Endometrial microvascular endothelial cells (primary cell): ENCODE results near the gene CCL19. TPM values are rescaled to one million over a fixed set of nuclear protein-coding genes. Genes with fewer than 3 reads are reported as not detected.

Experiments
- in situ Hi-C: cut with HindIII; loops from 2 replicates; pipeline ENCODE4 v1.10.0; 2017; ENCODE audit warnings: low sequenced_read_pairs, low pct_unique_long_range_greater_than_20kb; ENCODE audit errors: inconsistent ontology term
- total RNA-seq: library from RNA; depleted of rRNA; stranded (reverse); fragments of >200 nt; gene quantifications from one replicate; pipeline ENCODE4 v1.2.3, GENCODE V29; 2015; ENCODE audit errors: inconsistent ontology term

Gene CCL19
- total RNA-seq, 1 donor from 2014 or later = not detected

GRCh38 chr9:34648673-34649072 lies 42.4 kb downstream of the CCL19 start:
- in situ Hi-C loops = no loop called here

- in situ Hi-C loops = no loop called here
Measured at GRCh38 chr9:34647651-34648050, 43.4 kb downstream of the CCL19 start.

- in situ Hi-C loops = no loop called here
Measured at GRCh38 chr9:34647084-34647403, 44.0 kb downstream of the CCL19 start.

- in situ Hi-C loops = no loop called here
Measured at GRCh38 chr9:34646211-34647083, 44.6 kb downstream of the CCL19 start, which contains the start of gene GALT. Gene GALT (plus strand): TSS chr9:34646675. CDS start chr9:34646705, 30 bp downstream.

GRCh38 chr9:34644766-34645314 lies 46.2 kb downstream of the CCL19 start:
- in situ Hi-C loops = no loop called here

GRCh38 chr9:34642679-34643078 lies 48.4 kb downstream of the CCL19 start:
- in situ Hi-C loops = no loop called here

Other genes starting within 250 kb of the CCL19 start
- gene FAM219A, start 232.7 kb downstream of the CCL19 start, total RNA-seq = 22.7 TPM
- gene DNAI1, start 232.5 kb downstream of the CCL19 start, total RNA-seq = not detected
- 0.09 TPM for gene ENHO, start 168.3 kb downstream of the CCL19 start, total RNA-seq
- not detected for gene CNTFR, start 101.6 kb downstream of the CCL19 start, total RNA-seq
- 39.7 TPM for gene RPP25L, start 79.2 kb downstream of the CCL19 start, total RNA-seq
- 101 TPM for gene DCTN3, start 70.8 kb downstream of the CCL19 start, total RNA-seq
- 0.09 TPM for gene ARID3C, start 62.2 kb downstream of the CCL19 start, total RNA-seq
- gene SIGMAR1, start 53.5 kb downstream of the CCL19 start, total RNA-seq = 163 TPM
- 20.5 TPM for gene GALT, start 44.6 kb downstream of the CCL19 start, total RNA-seq
- gene IL11RA, start 39.1 kb downstream of the CCL19 start, total RNA-seq = 5.8 TPM
- gene CCL27, start 28.6 kb downstream of the CCL19 start, total RNA-seq = not detected
- not detected for gene CCL21, start 18.9 kb upstream of the CCL19 start, total RNA-seq